Left forelimb (tissue), 1 donor: Measurements from ENCODE around the gene TGFBR2.

ENCODE experiments used
- DNase-seq: peaks from one replicate; pipeline ENCODE4 v3.0.0-alpha.2; 2018; ENCODE audit warnings: low spot score

Gene TGFBR2

GRCh38 chr3:30606301-30607031 is at the start of gene TGFBR2:
TSS of gene TGFBR2 (plus strand) at chr3:30606601. CDS start at chr3:30606884, 283 bp downstream.
- DNase-seq: peak; percentile 92

GRCh38 chr3:30557746-30558303 is 48.6 kb upstream of the TGFBR2 start:
- no peak for DNase-seq

GRCh38 chr3:30563956-30564355 is 42.4 kb upstream of the TGFBR2 start:
- no peak for DNase-seq

GRCh38 chr3:30567139-30567753 is 39.2 kb upstream of the TGFBR2 start:
- DNase-seq: no peak

- DNase-seq: no peak
These were observed 29.5 kb upstream of the TGFBR2 start for GRCh38 chr3:30576946-30577345.

GRCh38 chr3:30577788-30578187 is 28.6 kb upstream of the TGFBR2 start:
- no peak for DNase-seq

- DNase-seq: no peak
These were observed 27.9 kb upstream of the TGFBR2 start for GRCh38 chr3:30578479-30578878.

GRCh38 chr3:30578986-30579579 is 27.3 kb upstream of the TGFBR2 start:
- no peak for DNase-seq

- no peak for DNase-seq
These were observed 25.3 kb upstream of the TGFBR2 start for GRCh38 chr3:30581067-30581585.

GRCh38 chr3:30581982-30582381 is 24.4 kb upstream of the TGFBR2 start:
- no peak for DNase-seq

- no peak for DNase-seq
These were observed 22.4 kb upstream of the TGFBR2 start for GRCh38 chr3:30583973-30584372.

- DNase-seq: no peak
These were observed 20.7 kb upstream of the TGFBR2 start for GRCh38 chr3:30585654-30586053.

GRCh38 chr3:30586096-30586805 is 20.1 kb upstream of the TGFBR2 start:
- DNase-seq: no peak

GRCh38 chr3:30586806-30587486 is 19.5 kb upstream of the TGFBR2 start:
- DNase-seq: no peak

GRCh38 chr3:30587904-30588303 is 18.5 kb upstream of the TGFBR2 start:
- no peak for DNase-seq

- no peak for DNase-seq
These were observed 10.2 kb upstream of the TGFBR2 start for GRCh38 chr3:30596152-30596551.

GRCh38 chr3:30597131-30597768 is 9.2 kb upstream of the TGFBR2 start:
- no peak for DNase-seq

GRCh38 chr3:30597769-30598134 is 8.6 kb upstream of the TGFBR2 start:
- no peak for DNase-seq

GRCh38 chr3:30598668-30599545 is 7.5 kb upstream of the TGFBR2 start:
- no peak for DNase-seq

GRCh38 chr3:30600572-30600971 is 5.8 kb upstream of the TGFBR2 start:
- no peak for DNase-seq
